GM13976 (cell line): Measurements from ENCODE around the gene TMEM208.

Source experiments
- DNase-seq: peaks from one replicate; pipeline ENCODE4 v3.0.0; 2012; ENCODE audit warnings: low spot score
- CTCF ChIP-seq: IDR thresholded peaks from 2 replicates; pipeline ENCODE4 v1.5.1; 2012; ENCODE audit warnings: borderline replicate concordance, mild to moderate bottlenecking; ENCODE audit not compliant: insufficient read depth; ENCODE audit errors: extremely low read depth, missing control alignments, control extremely low read depth
- in situ Hi-C: fragments of 300-500 bp; cut with MboI; formaldehyde crosslinking; loops from one replicate; pipeline ENCODE4 v1.12.0; 2022; ENCODE audit warnings: low sequenced_read_pairs, mixed read lengths, inconsistent platforms; ENCODE audit not compliant: unreplicated experiment

The TMEM208 gene

GRCh38 chr16:67183284-67183626 is 43.7 kb upstream of the TMEM208 start:
- in situ Hi-C loops: no loop called here
- DNase-seq: no peak
- TF ChIP-seq CTCF: no peak

GRCh38 chr16:67183627-67184452 is 43.1 kb upstream of the TMEM208 start, which contains the start of gene MATCAP1:
Gene MATCAP1 (minus strand): TSS chr16:67183963. CDS start chr16:67180610, 3,353 bp downstream.
- peak; percentile 99 for DNase-seq
- no peak for TF ChIP-seq CTCF
- in situ Hi-C loops: no loop called here

GRCh38 chr16:67184453-67184994 is 42.4 kb upstream of the TMEM208 start:
- in situ Hi-C loops: no loop called here
- TF ChIP-seq CTCF: no peak
- DNase-seq: no peak

- DNase-seq: peak; percentile 85
- in situ Hi-C loops: no loop called here
- TF ChIP-seq CTCF: peak; percentile 92
These were observed 41.8 kb upstream of the TMEM208 start for GRCh38 chr16:67184995-67185650.

- no peak for TF ChIP-seq CTCF
- no peak for DNase-seq
- in situ Hi-C loops: no loop called here
These were observed 41.2 kb upstream of the TMEM208 start for GRCh38 chr16:67185651-67186134.

GRCh38 chr16:67186550-67186950 is 40.4 kb upstream of the TMEM208 start:
- TF ChIP-seq CTCF: no peak
- no peak for DNase-seq
- in situ Hi-C loops: no loop called here
